HK-2 (cell line): Measurements from ENCODE around the gene C20orf202.
"Not testable (repeated sequence)": the region's sequence is repeated elsewhere in the genome, so short reads cannot be mapped to it uniquely, and the experiment has no call there.

Source experiments
- DNase-seq: peaks from one replicate; pipeline ENCODE4 v3.0.0-alpha.2; 2018; ENCODE audit not compliant: unreplicated experiment

Gene C20orf202

DNA sequence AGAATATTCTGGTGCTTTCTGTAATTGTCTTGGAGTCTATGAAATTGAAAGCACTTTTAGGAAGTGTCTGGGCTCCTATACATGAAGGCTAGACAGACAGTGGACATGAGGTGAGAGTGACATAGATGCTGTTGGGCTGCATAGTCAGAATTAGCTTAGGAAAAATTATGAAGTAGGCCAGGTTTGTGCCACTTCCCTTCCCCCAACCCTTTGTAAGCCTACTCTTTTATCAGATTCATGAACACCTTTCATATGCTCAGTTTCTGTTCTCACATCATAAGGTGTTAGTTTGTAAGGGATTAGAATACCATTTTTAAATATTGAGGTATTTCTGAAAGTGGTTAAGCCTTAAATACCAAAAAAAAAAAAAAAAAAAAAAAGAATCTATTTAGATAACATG is 44.4 kb downstream of the C20orf202 start:
- DNase-seq = no peak

DNA sequence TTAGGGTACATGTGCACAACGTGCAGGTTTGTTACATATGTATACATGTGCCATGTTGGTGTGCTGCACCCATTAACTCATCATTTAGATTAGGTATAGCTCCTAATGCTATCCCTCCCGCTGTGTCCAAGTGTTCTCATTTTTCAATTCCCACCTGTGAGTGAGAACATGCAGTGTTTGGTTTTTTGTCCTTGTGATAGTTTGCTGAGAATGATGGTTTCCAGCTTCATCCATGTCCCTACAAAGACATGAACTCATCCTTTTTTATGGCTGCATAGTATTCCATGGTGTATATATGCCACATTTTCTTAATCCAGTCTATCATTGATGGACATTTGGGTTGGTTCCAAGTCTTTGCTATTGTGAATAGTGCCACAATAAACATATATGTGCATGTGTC is 47.0 kb downstream of the C20orf202 start:
- not testable (repeated sequence) for DNase-seq

DNA sequence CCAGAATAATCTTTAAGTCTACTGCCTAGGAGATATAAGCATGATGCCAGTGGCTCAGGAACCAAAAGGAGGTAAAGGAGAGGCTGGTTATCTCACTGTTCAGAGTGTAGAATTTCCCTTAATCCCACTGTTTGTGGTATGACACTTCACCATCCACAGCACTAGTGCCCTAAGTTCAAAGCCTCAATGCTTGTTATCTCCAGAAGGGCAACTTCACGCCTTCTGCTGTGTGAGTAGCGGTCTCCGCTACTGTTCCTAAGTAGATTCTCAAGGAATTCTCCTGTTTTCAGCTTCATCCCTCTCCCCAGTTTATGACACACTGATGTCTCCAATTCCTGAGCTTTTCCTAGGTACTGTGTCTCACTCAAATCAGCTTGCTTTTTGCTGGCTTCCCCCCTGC is 49.2 kb downstream of the C20orf202 start:
- no peak for DNase-seq

DNA sequence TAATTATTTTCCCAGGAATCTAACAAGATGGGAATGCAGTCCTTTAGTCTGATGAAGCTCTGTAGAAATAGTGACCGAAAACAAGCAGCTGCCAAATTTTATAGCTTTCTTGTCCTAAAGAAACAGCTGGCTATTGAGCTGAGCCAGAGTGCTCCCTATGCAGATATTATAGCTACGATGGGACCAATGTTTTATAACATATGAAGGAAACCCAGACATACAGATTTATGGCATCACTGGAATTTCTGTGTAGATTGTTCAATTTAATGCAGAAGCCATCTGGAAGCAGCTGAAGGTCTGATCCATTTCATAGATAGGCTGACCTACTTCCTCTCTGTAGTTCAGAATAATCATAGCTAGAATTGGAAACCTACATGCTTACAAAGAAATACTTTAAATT is 51.0 kb downstream of the C20orf202 start:
- DNase-seq = no peak

DNA sequence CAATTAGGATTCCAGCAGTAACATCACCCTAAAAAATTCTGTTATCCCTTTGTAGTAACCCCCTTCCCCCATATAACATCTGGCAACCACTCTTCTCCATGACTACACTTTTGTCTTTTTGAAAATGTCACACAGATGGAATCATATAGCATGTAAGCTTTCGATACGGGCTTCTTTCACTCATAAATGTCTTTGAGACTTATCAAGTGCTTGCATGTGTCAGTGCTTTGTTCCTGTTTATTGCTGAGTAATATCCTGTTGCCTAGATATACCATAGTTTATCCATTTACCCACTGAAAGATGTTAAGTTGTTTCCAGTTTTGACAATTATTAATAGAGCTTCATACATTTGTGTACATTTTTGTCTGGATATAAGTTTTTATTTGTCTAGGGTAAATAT is 52.4 kb downstream of the C20orf202 start:
- no peak for DNase-seq
